DND-41 (cell line): ENCODE data around the gene ZFPM1.

Experiments used
- EZH2 ChIP-seq: IDR thresholded peaks from 3 replicates; pipeline ENCODE4 v1.6.1; 2012; ENCODE audit warnings: borderline replicate concordance, low read depth, mild to moderate bottlenecking, moderate library complexity, low read length, inconsistent platforms; ENCODE audit not compliant: severe bottlenecking
- TF ChIP-seq, protein P1 (sequence below): IDR thresholded peaks from 2 replicates; pipeline ENCODE4 v1.5.1; 2012; ENCODE audit warnings: borderline replicate concordance, low read length, moderate library complexity, mild to moderate bottlenecking; ENCODE audit not compliant: poor library complexity, severe bottlenecking; ENCODE audit errors: extremely low read depth

DNA sequence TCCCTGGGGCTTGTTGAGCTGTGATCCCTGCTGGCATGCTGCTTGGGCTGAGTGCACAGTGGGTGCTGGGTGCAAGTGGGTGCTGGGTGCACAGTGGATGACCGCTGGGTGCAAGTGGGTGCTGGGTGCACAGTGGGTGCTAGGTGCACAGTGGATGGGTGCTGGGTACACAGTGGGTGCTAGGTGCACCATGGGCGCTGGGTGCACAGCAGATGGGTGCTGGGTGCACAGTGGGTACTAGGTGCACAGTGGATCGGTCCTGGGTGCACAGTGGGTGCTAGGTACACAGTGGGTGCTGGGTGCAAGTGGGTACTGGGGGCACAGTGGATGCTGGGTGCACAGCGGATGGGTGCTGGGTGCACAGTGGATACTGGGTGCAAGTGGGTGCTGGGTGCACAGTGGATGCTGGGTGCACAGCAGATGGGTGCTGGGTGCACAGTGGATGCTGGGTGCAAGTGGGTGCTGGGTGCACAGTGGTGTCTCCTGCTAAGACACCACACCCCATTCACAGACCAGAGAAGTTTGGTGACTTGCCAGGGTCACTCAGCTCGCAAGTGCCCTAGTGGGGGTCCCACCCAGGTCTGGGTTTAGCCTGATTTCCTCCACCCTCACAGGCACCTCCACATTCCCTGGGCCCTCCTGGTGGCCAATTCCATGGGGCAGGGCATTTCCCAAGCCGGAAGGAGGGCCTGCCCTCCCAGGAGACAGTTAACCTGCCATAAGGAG, 33.5 kb downstream of the ZFPM1 start:
- TF ChIP-seq, protein P1, sequence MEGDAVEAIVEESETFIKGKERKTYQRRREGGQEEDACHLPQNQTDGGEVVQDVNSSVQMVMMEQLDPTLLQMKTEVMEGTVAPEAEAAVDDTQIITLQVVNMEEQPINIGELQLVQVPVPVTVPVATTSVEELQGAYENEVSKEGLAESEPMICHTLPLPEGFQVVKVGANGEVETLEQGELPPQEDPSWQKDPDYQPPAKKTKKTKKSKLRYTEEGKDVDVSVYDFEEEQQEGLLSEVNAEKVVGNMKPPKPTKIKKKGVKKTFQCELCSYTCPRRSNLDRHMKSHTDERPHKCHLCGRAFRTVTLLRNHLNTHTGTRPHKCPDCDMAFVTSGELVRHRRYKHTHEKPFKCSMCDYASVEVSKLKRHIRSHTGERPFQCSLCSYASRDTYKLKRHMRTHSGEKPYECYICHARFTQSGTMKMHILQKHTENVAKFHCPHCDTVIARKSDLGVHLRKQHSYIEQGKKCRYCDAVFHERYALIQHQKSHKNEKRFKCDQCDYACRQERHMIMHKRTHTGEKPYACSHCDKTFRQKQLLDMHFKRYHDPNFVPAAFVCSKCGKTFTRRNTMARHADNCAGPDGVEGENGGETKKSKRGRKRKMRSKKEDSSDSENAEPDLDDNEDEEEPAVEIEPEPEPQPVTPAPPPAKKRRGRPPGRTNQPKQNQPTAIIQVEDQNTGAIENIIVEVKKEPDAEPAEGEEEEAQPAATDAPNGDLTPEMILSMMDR = no peak
- no peak for TF ChIP-seq EZH2
